WERI-Rb-1 (cell line): ENCODE results near the gene MTX1.
"Not testable (repeated sequence)": the region's sequence is repeated elsewhere in the genome, so short reads cannot be mapped to it uniquely, and the experiment has no call there.

Source experiments
- DNase-seq: peaks from one replicate; pipeline ENCODE4 v3.0.0-alpha.2; 2020
- H3K27ac ChIP-seq: fragments of 250-450 bp; sonication (Bioruptor Pico); 2 replicates; pipeline ENCODE4 v1.5.1; 2020; ENCODE audit warnings: mild to moderate bottlenecking, moderate library complexity
- H3K27me3 ChIP-seq: fragments of 250-450 bp; sonication (Bioruptor Pico); 2 replicates; pipeline ENCODE4 v1.5.1; 2021; ENCODE audit warnings: mild to moderate bottlenecking, low read depth, moderate library complexity; ENCODE audit not compliant: insufficient read depth, severe bottlenecking
- H3K36me3 ChIP-seq: fragments of 250-450 bp; sonication (Bioruptor Pico); 2 replicates; pipeline ENCODE4 v1.5.1; 2020; ENCODE audit warnings: mild to moderate bottlenecking, moderate library complexity
- H3K4me3 ChIP-seq: 2 replicates; pipeline ENCODE4 v1.5.1; 2011; ENCODE audit warnings: low read depth, mild to moderate bottlenecking, control low read depth, low read length
- H3K9me3 ChIP-seq: fragments of 250-450 bp; sonication (Bioruptor Pico); 2 replicates; pipeline ENCODE4 v1.5.1; 2021; ENCODE audit warnings: mild to moderate bottlenecking, moderate library complexity; ENCODE audit not compliant: severe bottlenecking
- CTCF ChIP-seq: IDR thresholded peaks from 2 replicates; pipeline ENCODE4 v1.5.1; 2011; ENCODE audit warnings: low read depth, mild to moderate bottlenecking, control low read depth, inconsistent platforms, low read length

The MTX1 gene

GRCh38 chr1:155223047-155223446, 14.6 kb downstream of the MTX1 start:
- no peak for TF ChIP-seq CTCF
- Histone ChIP-seq H3K4me3 (no peak overlapping the region), H3K36me3 (peaks cover 23% of the 10 kb centered on the region), H3K27me3 (no peaks in the 10 kb centered on the region), H3K9me3 (no peaks in the 10 kb centered on the region), H3K27ac (no peak overlapping the region)
- no peak for DNase-seq

GRCh38 chr1:155225404-155225759, 16.9 kb downstream of the MTX1 start:
- not testable (repeated sequence) for H3K27me3 ChIP-seq, DNase-seq, H3K27ac ChIP-seq, H3K9me3 ChIP-seq, H3K4me3 ChIP-seq
- H3K36me3 ChIP-seq = peaks cover 23% of the 10 kb centered on the region

GRCh38 chr1:155226188-155226909, 17.9 kb downstream of the MTX1 start:
- H3K27me3 ChIP-seq = no peaks in the 10 kb centered on the region
- DNase-seq = peak; percentile 95
- H3K4me3 ChIP-seq = peak overlapping the region; percentile 90
- H3K36me3 ChIP-seq = peaks cover 19% of the 10 kb centered on the region
- peak; percentile 78 for TF ChIP-seq CTCF
- H3K27ac ChIP-seq = peak overlapping the region; percentile 93
- no peaks in the 10 kb centered on the region for H3K9me3 ChIP-seq

- DNase-seq = peak; percentile 89
Observed at GRCh38 chr1:155226910-155227260, 18.4 kb downstream of the MTX1 start.

GRCh38 chr1:155227261-155228095, 19.0 kb downstream of the MTX1 start:
- Histone ChIP-seq H3K9me3 (no peaks in the 10 kb centered on the region), H3K27me3 (no peaks in the 10 kb centered on the region), H3K27ac (peak overlapping the region; percentile 93), H3K4me3 (peak overlapping the region; percentile 90), H3K36me3 (peaks cover 19% of the 10 kb centered on the region)
- DNase-seq = peak; percentile 100
- peak; percentile 54 for TF ChIP-seq CTCF

More at GRCh38 chr1:155226910-155227260, 18.4 kb downstream of the MTX1 start:
- peaks cover 19% of the 10 kb centered on the region for H3K36me3 ChIP-seq
- H3K4me3 ChIP-seq = peak overlapping the region; percentile 90
- TF ChIP-seq CTCF = no peak
- peak overlapping the region; percentile 93 for H3K27ac ChIP-seq
- no peaks in the 10 kb centered on the region for H3K9me3 ChIP-seq
- H3K27me3 ChIP-seq = no peaks in the 10 kb centered on the region

- Histone ChIP-seq H3K36me3 (peaks cover 19% of the 10 kb centered on the region), H3K4me3 (peak overlapping the region; percentile 46), H3K27ac (peak overlapping the region; percentile 93), H3K9me3 (no peaks in the 10 kb centered on the region), H3K27me3 (no peaks in the 10 kb centered on the region)
- DNase-seq = no peak
- TF ChIP-seq CTCF = no peak
Observed at GRCh38 chr1:155228096-155228427, 19.6 kb downstream of the MTX1 start.

GRCh38 chr1:155231302-155231701, 22.8 kb downstream of the MTX1 start:
- not testable (repeated sequence) for H3K4me3 ChIP-seq, H3K36me3 ChIP-seq, H3K27me3 ChIP-seq, H3K27ac ChIP-seq, H3K9me3 ChIP-seq, DNase-seq

- H3K4me3 ChIP-seq, H3K27me3 ChIP-seq, H3K27ac ChIP-seq, H3K9me3 ChIP-seq, DNase-seq: not testable (repeated sequence)
- H3K36me3 ChIP-seq = peaks cover 15% of the 10 kb centered on the region
Observed at GRCh38 chr1:155232001-155232978, 23.8 kb downstream of the MTX1 start.
